NCI-H1048 (cell line): ENCODE data around the gene GDF2.

Experiments
- DNase-seq: peaks from one replicate; lab custom pipeline; 2025; lab: John Stamatoyannopoulos, UW

GDF2 gene

DNA sequence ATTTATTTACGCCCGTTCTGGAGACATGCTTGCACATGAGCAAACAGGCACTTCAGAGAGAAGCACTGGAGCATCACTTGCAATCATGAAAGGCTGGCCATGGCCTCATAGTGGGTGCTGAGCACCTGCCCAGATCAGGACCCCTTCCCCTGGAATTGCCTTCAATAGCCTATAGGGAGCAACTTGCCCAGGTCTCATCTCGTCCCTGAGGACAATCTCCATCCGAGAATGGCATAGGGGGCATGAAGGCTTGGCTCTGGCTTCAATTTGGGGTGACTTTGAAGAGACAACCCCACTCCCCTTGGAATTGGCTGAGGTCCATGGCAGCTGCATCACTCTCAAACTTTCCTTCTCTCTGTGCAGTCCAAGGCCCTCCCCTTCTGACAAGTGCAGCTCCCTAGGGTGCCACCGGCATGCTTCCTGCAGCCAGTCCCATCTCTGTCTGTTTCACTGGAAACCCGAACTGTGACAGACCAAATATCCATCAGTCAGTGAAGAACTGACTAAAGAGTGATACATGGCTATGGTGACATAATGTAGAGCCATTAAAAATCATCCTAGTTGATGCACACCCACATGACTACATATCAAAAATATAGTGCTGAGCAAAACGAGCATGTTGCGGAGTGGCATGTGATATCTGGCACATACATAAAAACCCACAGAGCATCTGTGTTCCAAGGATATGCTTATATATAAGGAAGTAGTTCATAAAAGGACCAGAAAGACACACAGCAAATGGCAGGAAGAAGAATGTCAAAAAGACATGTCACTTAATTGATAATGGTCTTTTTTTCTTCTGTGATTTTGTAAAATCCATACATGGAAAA is 12.4 kb downstream of the GDF2 start:
- no peak for DNase-seq

GRCh38 chr10:47335906-47336305 is 13.7 kb downstream of the GDF2 start:
- DNase-seq: no peak

DNA sequence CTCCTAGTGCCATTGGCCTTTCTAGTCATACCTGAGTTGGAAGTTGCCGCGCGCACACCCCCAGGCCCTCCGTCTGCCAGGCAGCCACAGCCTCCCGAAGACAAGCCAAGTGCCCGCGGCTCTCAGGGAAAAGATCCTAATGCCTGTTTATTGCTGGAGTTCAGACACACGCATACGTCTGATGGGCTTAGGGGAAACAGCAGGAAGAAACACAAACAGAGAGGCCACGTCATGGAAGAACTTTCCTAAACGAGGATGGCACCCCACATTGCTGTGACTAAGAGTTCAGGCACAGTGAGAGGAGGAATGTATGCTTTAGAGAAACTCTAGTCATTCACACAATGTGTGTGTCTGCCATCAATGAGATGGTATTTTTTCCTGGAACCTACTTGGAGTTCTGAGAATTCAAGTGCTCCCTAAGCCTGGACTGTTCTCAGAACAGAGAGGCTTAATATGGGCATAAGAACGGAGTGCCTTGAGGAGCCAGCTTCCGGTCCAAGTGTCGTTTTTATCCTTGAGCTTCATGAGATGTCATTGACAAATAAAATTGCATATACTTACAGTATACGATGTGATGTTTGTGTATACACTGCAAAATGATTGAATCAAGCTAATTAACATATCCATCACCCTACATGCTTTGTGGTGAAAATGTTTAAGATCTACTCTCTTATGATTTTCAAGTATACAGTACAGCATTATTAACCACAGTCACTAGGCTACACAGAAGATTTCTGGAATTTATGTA is 14.3 kb downstream of the GDF2 start:
- no peak for DNase-seq

- no peak for DNase-seq
Measured at GRCh38 chr10:47337310-47337709, 15.1 kb downstream of the GDF2 start.

DNA sequence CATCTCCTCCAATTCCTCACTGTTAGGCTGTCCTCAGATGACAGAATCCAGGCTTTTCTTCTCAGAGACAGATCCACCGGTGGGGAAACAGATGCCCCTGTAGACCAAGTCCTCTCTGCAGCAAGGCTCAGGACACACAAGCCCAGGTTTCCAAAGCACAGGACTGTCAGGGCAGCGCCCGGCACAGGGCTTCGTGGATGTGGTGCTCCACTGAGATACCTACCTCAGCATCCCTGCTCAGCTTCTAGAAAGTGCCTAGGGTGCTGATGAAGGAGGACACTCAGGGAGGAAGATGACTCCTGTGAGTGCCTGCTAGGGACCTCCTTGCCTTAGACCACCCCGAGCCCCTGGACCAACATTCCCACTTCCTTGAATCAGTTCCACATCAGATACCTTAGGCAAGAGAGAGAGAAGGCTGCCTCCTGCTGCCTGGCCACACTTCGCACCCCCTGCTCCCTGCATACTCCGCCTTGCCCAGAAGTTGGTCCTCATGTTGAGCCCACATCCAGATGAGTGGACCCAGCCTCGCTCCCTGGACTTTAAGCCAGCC is 17.0 kb downstream of the GDF2 start:
- no peak for DNase-seq

DNA sequence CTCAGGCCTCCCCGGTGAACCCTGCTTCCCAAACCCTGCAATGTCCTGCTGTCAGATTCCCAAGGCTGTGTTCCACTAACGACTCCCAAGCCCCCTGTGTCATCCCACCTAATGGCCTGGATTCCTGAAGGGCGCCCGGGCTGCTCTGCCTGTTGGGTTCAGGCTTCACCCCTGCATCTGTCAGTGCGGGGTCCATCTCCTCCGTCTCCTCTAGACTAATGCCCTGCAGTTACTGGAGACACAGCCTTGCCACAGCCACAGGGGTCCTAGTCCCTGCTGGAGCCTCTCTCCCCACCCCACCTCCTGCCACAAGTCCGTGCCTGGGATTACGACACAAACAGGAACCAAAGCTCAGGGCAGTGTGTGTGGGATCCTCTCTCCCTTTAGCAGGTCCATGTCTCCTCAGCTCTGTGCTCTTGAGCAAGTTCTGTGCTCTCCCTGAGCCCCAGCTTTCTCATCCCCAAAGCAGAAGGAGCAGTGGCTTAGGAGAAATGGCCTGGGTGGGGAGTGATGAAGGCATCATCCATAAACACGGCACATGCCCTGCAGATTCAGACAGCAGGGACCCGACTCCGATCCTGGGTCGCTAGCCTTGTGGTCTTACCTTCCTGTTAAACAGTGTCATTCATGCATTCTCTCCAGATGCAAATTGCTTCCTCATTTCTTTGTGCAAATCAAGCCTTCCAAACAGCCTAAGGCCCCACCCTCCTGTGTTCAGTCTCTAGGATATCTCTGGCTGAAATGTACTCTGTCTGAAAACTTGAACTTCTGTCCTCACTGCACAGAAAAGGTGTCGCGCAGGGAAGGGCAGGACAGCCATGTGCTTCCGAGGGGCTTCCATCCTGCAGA is 17.7 kb downstream of the GDF2 start:
- no peak for DNase-seq

DNA sequence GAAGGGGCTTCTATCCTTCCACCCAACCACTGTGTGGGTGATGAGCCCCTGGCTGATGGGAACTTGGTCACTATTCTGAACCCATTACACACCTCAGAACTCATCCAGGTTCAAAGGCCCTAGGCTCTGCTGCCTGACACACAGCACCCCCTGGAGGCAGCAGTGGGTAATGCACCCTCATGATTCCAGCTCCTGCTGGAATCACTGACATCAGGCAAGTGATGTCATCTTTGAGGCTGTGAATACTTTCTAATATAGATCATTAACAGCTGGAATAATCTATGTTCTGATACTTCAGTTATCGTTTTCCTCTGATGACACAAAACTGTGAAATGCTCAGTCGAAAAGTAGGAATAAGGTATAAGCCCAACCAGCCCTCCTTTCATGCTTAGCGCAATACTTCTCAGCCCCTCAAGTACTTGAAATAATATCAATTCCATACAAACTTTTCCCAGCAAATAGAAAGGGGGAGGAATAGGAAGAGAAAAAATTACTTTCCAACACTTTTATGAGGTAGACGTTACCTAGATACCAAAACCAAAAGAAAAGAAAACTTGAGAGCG is 18.4 kb downstream of the GDF2 start:
- no peak for DNase-seq

GRCh38 chr10:47344996-47345870 is 23.0 kb downstream of the GDF2 start:
- DNase-seq: no peak

- DNase-seq: no peak
Measured at GRCh38 chr10:47346581-47347302, 24.5 kb downstream of the GDF2 start.

DNA sequence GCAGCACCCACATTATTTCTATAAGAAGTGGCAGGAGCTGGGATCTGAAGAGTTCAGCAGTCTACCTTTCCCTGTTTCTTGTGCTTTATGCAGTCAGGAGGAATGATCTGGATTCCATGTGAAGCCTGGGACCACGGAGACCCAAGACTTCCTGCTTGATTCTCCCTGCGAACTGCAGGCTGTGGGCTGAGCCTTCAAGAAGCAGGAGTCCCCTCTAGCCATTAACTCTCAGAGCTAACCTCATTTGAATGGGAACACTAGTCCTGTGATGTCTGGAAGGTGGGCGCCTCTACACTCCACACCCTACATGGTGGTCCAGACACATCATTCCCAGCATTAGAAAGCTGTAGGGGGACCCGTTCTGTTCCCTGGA is 25.0 kb downstream of the GDF2 start:
- no peak for DNase-seq

DNA sequence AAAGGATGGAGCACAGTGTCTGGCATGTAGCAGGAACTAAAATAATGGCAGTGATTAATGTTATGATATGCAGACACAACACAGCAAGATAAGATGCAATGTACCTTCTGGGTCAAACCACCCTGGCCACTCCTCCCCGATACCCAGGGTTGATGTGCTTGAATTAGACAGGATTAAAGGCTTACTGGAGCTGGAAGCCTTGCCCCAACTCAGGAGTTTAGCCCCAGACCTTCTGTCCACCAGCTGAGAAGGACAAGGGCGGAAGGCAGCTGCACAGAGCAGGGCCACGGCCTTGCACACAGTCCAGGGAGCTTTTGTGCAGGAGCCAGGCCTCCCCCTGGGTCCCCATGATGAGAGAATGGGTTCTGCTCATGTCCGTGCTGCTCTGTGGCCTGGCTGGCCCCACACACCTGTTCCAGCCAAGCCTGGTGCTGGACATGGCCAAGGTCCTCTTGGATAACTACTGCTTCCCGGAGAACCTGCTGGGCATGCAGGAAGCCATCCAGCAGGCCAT is 25.9 kb downstream of the GDF2 start, which contains the start of gene RBP3:
Gene RBP3, plus strand, starts transcription at position 226 of the 514 bp plus-strand sequence. Its CDS starts 122 bp downstream, at position 348.
- no peak for DNase-seq

DNA sequence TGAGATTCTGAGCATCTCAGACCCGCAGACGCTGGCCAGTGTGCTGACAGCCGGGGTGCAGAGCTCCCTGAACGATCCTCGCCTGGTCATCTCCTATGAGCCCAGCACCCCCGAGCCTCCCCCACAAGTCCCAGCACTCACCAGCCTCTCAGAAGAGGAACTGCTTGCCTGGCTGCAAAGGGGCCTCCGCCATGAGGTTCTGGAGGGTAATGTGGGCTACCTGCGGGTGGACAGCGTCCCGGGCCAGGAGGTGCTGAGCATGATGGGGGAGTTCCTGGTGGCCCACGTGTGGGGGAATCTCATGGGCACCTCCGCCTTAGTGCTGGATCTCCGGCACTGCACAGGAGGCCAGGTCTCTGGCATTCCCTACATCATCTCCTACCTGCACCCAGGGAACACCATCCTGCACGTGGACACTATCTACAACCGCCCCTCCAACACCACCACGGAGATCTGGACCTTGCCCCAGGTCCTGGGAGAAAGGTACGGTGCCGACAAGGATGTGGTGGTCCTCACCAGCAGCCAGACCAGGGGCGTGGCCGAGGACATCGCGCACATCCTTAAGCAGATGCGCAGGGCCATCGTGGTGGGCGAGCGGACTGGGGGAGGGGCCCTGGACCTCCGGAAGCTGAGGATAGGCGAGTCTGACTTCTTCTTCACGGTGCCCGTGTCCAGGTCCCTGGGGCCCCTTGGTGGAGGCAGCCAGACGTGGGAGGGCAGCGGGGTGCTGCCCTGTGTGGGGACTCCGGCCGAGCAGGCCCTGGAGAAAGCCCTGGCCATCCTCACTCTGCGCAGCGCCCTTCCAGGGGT is 26.6 kb downstream of the GDF2 start:
- DNase-seq: no peak

DNA sequence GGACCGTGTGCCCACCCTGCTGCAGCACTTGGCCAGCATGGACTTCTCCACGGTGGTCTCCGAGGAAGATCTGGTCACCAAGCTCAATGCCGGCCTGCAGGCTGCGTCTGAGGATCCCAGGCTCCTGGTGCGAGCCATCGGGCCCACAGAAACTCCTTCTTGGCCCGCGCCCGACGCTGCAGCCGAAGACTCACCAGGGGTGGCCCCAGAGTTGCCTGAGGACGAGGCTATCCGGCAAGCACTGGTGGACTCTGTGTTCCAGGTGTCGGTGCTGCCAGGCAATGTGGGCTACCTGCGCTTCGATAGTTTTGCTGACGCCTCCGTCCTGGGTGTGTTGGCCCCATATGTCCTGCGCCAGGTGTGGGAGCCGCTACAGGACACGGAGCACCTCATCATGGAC is 27.3 kb downstream of the GDF2 start:
- no peak for DNase-seq

GRCh38 chr10:47349941-47350371 is 27.7 kb downstream of the GDF2 start:
- no peak for DNase-seq

DNA sequence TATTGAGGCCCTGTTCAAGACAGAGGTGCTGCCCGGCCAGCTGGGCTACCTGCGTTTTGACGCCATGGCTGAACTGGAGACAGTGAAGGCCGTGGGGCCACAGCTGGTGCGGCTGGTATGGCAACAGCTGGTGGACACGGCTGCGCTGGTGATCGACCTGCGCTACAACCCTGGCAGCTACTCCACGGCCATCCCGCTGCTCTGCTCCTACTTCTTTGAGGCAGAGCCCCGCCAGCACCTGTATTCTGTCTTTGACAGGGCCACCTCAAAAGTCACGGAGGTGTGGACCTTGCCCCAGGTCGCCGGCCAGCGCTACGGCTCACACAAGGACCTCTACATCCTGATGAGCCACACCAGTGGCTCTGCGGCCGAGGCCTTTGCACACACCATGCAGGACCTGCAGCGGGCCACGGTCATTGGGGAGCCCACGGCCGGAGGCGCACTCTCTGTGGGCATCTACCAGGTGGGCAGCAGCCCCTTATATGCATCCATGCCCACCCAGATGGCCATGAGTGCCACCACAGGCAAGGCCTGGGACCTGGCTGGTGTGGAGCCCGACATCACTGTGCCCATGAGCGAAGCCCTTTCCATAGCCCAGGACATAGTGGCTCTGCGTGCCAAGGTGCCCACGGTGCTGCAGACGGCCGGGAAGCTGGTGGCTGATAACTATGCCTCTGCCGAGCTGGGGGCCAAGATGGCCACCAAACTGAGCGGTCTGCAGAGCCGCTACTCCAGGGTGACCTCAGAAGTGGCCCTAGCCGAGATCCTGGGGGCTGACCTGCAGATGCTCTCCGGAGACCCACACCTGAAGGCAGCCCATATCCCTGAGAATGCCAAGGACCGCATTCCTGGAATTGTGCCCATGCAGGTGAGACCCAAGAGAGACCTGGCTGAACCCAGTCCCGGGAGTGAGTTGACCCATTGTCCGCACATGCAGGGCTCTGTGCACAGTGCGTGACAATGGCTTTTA is 28.7 kb downstream of the GDF2 start:
- no peak for DNase-seq

- DNase-seq: no peak
Measured at GRCh38 chr10:47351899-47352815, 29.9 kb downstream of the GDF2 start.

GRCh38 chr10:47353351-47353750 is 31.1 kb downstream of the GDF2 start:
- no peak for DNase-seq
